ENCODE data around the gene PCED1B. TPM values are rescaled to one million over a fixed set of nuclear protein-coding genes. Genes with fewer than 3 reads are reported as not detected.

Gene PCED1B
- total and polyA plus RNA-seq, 12 donors, result 0.49 to 4.8 (median 0.88) TPM

- DNase-seq (no peak), ATAC-seq (no peak)
- intact Hi-C loops (cut with DNase I), result no loop called here
- Histone ChIP-seq H3K4me3 (no peak overlapping the region), H3K4me1 (peaks cover 0 to 43% (median 0%) of the 10 kb centered on the region in 9 donors), H3K36me3 (peaks cover 0 to 17% (median 0%) of the 10 kb centered on the region in 9 donors), H3K27ac (peak overlapping the region in 1 of 10 donors; percentile 58), H3K27me3 (no peaks in the 10 kb centered on the region), H3K9me3 (no peaks in the 10 kb centered on the region)
- TF ChIP-seq CTCF (IDR thresholded peaks at IDR 0.05), result no peak
- WGBS, 2 donors, result 69 to 78% methylated on average over 3 of the region's 3 CpGs
Observed at GRCh38 chr12:47207829-47208248, 128.4 kb downstream of the PCED1B start.

- Histone ChIP-seq H3K9me3 (no peaks in the 10 kb centered on the region), H3K36me3 (peaks cover 0 to 17% (median 0%) of the 10 kb centered on the region in 9 donors), H3K4me3 (no peak overlapping the region), H3K4me1 (peaks cover 0 to 43% (median 0%) of the 10 kb centered on the region in 9 donors), H3K27me3 (no peaks in the 10 kb centered on the region), H3K27ac (peak overlapping the region in 1 of 10 donors; percentile 58)
- 96 to 98% methylated on average over 6 of the region's 6 CpGs for WGBS, 2 donors
- TF ChIP-seq CTCF (IDR thresholded peaks at IDR 0.05), result no peak
- no peak for DNase-seq
- ATAC-seq, result no peak
- intact Hi-C loops (cut with DNase I), result no loop called here
Observed at GRCh38 chr12:47209014-47209413, 129.6 kb downstream of the PCED1B start.

GRCh38 chr12:47210776-47211175, 131.4 kb downstream of the PCED1B start:
- DNase-seq (no peak), ATAC-seq (no peak)
- TF ChIP-seq CTCF (IDR thresholded peaks at IDR 0.05), result no peak
- WGBS, 2 donors, result 97 to 99% methylated on average over 4 of the region's 4 CpGs
- intact Hi-C loops (cut with DNase I), result loop anchor here in 1 of 10 donors (10.0 kb wide), 1 partner anchor 126 kb away; no protein-coding TSS in a partner anchor
- no peaks in the 10 kb centered on the region for H3K27me3 ChIP-seq
- H3K9me3 ChIP-seq, result no peaks in the 10 kb centered on the region
- H3K27ac ChIP-seq, result peak overlapping the region in 1 of 10 donors; percentile 21
- H3K4me1 ChIP-seq, result peaks cover 0 to 43% (median 0%) of the 10 kb centered on the region in 9 donors
- H3K4me3 ChIP-seq, result peak overlapping the region in 1 of 10 donors; percentile 55
- peaks cover 0 to 17% (median 0%) of the 10 kb centered on the region in 9 donors for H3K36me3 ChIP-seq

DNA sequence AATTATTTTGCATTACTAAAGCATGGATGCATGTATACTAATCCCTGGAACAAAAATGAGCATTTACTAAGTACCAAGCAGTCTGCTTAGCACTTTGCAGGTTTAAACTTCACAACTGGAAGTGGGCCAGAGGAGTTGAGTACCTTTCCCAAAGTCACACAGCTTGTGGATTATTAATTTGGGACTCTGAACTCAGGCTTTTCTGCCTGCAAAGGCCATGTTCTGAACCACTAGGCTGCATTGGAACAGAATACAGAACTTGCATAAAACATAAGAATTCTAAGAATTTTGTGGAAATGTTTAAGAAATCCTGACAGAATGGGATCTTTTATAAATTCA, 133.2 kb downstream of the PCED1B start:
- H3K27me3 ChIP-seq, result no peaks in the 10 kb centered on the region
- H3K27ac ChIP-seq, result peak overlapping the region in 1 of 10 donors; percentile 88
- peaks cover 0 to 17% (median 0%) of the 10 kb centered on the region in 9 donors for H3K36me3 ChIP-seq
- H3K4me1 ChIP-seq, result peaks cover 0 to 30% (median 0%) of the 10 kb centered on the region in 9 donors
- ATAC-seq (no peak), DNase-seq (no peak)
- no peaks in the 10 kb centered on the region for H3K9me3 ChIP-seq
- peak overlapping the region in 1 of 10 donors; percentile 55 for H3K4me3 ChIP-seq
- no peak for TF ChIP-seq CTCF (IDR thresholded peaks at IDR 0.05)
- intact Hi-C loops (cut with DNase I), result loop anchor here in 1 of 10 donors (10.0 kb wide), 1 partner anchor 128 kb away; no protein-coding TSS in a partner anchor
